Activated CD4-positive, alpha-beta T cell treated with anti-CD3 and anti-CD28 coated beads, Interleukin-2, amount 50 U/mL, for 1 hour (primary cell): Measurements from ENCODE around the gene DBT.
"Not testable (repeated sequence)": the region's sequence is repeated elsewhere in the genome, so short reads cannot be mapped to it uniquely, and the experiment has no call there.

Experiments used
- DNase-seq: peaks from one replicate; pipeline ENCODE4 v3.0.0-alpha.2; 2020

DBT gene

DNA sequence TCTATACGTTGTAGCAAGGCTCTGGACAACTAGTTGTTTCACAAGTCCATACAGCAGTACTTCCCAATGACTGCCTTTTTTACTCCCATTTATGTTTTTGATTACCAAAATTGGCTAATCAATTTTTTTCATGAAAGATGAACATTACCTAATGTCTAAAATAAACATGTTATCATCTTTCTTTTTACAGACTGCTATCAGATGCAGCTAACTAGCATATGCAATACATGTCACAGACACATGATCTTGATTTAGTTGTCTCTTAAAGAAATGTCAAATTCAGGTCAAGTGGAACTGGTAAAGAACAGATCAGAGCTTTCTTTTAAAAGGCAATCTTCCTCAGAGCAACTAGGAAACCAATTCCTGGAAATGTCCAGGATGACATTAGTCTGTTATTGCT is 630 bp upstream of the DBT start:
- no peak for DNase-seq

- DNase-seq, result no peak
Measured at GRCh38 chr1:100249155-100249536, 488 bp downstream of the DBT start.

DNA sequence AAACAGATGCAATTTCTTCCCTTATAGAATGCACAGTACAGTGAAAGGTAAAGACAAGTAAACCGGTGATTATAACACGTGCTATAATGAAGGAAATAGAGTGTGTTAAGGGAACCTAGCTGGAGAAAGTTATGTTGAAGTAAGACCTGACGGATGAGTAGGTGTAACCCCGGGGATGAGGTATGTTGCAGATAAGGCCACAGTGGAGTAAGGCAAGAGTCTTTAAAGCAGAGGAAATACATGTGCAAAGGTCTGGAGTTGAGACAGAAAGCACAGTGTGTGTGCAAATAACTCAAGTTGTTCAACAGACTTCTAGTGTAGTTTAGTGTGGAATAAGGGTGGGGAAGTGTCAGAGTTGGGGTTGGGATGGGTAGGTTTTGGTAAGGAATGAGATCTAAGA is 2.9 kb downstream of the DBT start:
- DNase-seq, result no peak

DNA sequence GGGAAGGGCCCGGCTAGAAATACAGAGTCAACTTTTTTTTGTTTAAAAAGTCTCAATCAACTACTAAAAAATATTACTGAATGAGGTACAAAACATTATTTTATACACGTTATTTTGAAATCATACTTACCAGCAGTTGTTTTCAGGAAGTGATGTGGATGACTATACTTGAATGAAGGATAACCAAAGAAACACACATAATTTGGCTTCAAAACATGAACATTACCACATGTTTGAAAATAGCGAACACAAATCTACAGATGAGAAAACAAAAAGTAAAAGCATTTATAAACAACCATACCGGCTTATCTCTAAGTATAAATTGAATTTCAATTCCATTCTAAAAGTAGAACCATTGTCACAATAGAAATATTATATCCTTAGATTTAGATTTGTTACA is 9.0 kb downstream of the DBT start:
- DNase-seq, result no peak

- DNase-seq, result no peak
Measured at GRCh38 chr1:100239961-100240360, 9.7 kb downstream of the DBT start.

GRCh38 chr1:100237091-100237490 is 12.5 kb downstream of the DBT start:
- DNase-seq, result no peak

- no peak for DNase-seq
Measured at GRCh38 chr1:100234432-100234831, 15.2 kb downstream of the DBT start.

DNA sequence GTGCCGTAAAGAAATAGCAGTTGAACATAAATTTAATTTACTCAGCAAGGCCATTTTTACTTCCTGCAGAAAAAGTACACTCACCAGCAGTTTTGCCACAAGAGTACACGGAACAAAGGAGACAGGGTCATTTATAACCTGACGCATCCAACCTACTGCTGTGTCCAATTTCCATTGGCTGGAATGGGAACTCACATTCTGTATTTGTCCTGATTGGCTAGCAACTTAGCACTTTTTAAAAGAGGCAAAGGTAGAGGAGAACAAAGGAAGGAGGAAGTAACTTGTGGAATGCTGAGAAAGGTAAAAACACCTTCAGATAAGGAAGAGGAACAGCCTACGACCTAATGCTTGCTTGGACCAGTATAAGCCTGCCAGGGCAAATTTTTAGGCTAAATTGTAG is 16.1 kb downstream of the DBT start:
- not testable (repeated sequence) for DNase-seq

GRCh38 chr1:100232156-100232555 is 17.5 kb downstream of the DBT start:
- DNase-seq, result no peak

- no peak for DNase-seq
Measured at GRCh38 chr1:100231721-100232120, 17.9 kb downstream of the DBT start.

DNA sequence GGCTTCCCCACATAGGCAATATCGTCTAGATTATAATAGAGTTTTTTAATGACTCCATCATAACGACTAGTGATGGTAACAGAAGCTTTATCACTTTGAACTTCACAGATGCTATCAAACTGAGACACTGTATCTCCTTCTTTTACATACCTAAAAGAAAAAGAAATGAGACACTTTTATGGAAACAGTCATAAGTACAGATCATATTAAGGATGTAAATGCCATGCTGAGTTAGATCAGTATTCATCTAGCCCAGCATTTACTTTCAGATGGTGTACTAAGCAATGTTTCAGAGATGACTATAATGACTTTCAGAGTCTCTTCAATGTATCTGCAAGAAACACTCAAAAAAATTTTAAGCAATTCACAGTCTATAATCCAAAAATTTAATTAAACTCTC is 18.9 kb downstream of the DBT start:
- DNase-seq, result no peak

- no peak for DNase-seq
Measured at GRCh38 chr1:100229681-100230443, 19.8 kb downstream of the DBT start.

DNA sequence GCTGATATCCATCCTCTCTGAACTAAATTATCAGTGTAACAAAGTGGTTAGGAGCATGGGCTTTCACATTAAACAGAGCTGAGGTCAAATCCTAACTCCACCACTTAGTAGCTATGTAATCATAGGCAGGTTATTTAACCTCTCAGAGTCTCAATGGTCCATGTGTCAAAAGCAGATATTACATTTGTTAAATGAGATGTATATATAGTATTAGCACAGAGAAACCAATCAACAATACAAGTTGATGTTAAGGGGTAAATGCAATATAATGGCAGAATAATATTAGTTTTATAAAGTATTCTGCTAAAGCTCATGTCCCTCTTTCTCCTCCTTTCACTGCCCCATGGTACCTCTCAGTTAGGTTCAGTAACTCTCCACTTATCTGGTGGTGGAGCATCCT is 27.2 kb downstream of the DBT start:
- DNase-seq, result no peak

GRCh38 chr1:100219883-100220282 is 29.8 kb downstream of the DBT start:
- no peak for DNase-seq

GRCh38 chr1:100219457-100219856 is 30.2 kb downstream of the DBT start:
- DNase-seq, result no peak

- DNase-seq, result no peak
Measured at GRCh38 chr1:100217834-100218233, 31.8 kb downstream of the DBT start.

DNA sequence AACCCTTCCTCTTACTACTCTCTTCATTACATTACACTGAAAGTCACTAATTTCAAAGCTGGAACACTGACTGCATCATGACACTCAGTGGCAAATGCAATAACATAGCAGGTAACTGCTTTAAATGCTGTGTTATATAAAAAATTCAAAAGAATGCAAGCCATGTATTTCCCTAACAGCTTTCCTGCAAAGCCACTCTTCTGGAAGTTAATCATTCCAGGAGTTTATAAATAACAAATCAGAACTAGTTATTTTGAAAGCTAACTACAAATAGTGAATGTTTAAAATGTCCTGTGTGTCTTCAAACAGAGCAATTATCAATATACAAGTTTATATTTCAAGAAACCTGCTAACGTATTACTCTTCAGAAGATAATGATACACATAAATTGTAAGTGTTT is 34.5 kb downstream of the DBT start:
- no peak for DNase-seq

- no peak for DNase-seq
Measured at GRCh38 chr1:100213141-100213540, 36.5 kb downstream of the DBT start.

GRCh38 chr1:100206301-100206700 is 43.3 kb downstream of the DBT start:
- DNase-seq, result no peak

- not testable (repeated sequence) for DNase-seq
Measured at GRCh38 chr1:100205593-100205992, 44.0 kb downstream of the DBT start.

DNA sequence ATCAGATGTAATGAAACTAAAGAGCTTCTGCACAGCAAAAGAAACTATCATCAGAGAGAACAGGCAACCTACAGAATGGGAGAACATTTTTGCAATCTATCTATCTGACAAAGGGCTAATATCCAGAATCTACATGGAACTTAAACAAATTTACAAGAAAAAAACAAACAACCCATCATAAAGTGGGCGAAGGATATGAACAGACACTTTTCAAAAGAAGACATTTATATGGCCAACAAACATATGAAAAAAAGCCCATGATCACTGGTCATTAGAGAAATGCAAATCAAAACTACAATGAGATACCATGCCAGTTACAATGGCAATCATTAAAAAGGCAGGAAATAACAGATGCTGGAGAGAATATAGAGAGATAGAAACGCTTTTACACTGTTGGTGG is 44.5 kb downstream of the DBT start:
- not testable (repeated sequence) for DNase-seq

- DNase-seq, result not testable (repeated sequence)
Measured at GRCh38 chr1:100202703-100203102, 46.9 kb downstream of the DBT start.

DNA sequence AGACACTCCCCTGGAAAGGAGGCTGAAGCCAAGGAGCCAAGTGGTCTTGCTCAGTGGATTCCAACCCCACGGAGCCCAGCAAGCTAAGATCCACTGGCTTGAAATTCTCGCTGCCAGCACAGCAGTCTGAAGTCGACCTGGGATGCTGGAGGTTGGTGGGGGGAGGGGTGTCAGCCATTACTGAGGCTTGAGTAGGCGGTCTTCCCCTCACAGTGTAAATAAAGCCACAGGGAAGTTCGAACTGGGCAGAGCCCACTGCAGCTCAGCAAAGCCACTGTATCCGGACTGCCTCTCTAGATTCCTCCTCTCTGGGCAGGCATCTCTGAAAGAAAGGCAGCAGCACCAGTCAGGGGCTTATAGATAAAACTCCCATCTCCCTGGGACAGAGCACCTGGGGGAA is 49.6 kb downstream of the DBT start:
- not testable (repeated sequence) for DNase-seq

- DNase-seq, result no peak
Measured at GRCh38 chr1:100198596-100198995, 51.0 kb downstream of the DBT start.

DNA sequence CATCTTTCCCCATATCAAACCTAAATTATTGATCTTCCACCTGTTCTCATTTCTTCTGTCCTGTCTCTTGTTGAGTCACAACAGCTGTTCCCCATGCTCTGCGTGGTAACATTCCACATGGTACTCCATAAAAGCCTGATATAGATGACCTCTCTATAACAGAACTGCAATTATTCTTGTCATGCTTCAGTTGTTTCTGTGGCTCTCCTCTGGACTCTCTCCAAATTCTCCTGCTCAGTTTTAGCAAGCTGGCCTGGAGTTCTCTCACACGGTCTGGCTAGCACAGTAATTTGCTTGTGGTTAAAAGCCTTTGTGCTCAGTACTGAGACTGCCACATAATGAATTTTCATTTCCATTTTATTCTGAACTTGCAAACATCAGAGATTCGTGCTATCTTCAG is 61.0 kb downstream of the DBT start:
- no peak for DNase-seq
